RCC 7860 (cell line): Measurements from ENCODE around the gene NECTIN1.

Experiments used
- DNase-seq: peaks from one replicate; pipeline ENCODE4 v3.0.0-alpha.2; 2015; ENCODE audit warnings: low spot score
- FAIRE-seq: peaks from 2 replicates; lab custom pipeline; 2012; peaks lifted over from hg19 to GRCh38; lab: Jason Lieb, UNC

NECTIN1 gene

GRCh38 chr11:119624102-119624615, 104.8 kb downstream of the NECTIN1 start:
- FAIRE-seq: no peak
- no peak for DNase-seq

GRCh38 chr11:119623682-119624081, 105.3 kb downstream of the NECTIN1 start:
- FAIRE-seq (no peak), DNase-seq (no peak)

- no peak for FAIRE-seq
- DNase-seq: no peak
These were observed 106.4 kb downstream of the NECTIN1 start for GRCh38 chr11:119622454-119623143.

GRCh38 chr11:119619665-119620064, 109.3 kb downstream of the NECTIN1 start:
- DNase-seq (no peak), FAIRE-seq (no peak)

- FAIRE-seq: no peak
- DNase-seq: no peak
These were observed 110.6 kb downstream of the NECTIN1 start for GRCh38 chr11:119618208-119618909.

GRCh38 chr11:119617340-119617713, 111.7 kb downstream of the NECTIN1 start:
- no peak for DNase-seq
- no peak for FAIRE-seq

GRCh38 chr11:119616586-119617339, 112.2 kb downstream of the NECTIN1 start:
- FAIRE-seq (no peak), DNase-seq (no peak)

GRCh38 chr11:119615882-119616196, 113.2 kb downstream of the NECTIN1 start:
- FAIRE-seq (no peak), DNase-seq (no peak)

DNA sequence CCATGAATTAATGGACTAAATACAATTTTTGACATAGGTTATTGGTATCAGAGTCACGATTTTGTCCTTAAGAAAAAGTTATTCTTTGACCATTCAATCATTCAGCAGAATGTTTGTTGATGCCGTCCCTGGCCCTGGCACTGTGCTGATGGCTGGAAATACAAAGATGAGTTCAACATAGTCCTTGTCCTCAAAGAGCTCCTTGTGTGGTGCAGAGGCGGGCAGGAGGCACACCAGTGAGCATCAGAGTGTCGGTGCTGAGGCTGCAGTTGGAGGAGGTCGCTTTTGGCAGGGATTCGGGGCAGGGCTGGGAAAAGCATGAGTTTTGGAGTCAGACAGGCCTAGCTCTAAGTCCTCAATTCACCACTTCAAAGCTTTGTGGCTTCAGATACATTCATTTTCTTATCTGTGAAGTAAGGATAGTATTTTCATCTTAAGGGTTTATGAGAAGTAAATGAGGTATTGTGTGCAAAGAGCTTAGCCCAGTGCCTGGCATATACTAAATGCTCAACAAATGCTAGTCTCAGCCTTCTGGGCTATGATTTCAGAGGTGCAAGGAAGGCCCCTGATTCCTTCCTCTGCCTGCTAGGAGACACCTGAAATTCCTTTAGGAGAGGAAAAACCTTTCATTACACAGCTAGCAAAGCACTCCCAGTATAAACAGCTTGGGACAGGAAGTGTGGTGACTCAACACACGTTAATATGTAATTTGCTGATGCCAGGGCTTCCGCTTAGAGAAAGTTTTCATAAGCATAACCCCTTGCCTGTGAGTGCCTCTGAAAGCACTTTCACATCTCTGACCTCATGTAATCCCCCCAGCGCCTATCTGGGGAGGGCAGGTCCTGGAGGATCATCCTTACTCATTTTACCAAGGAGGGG, 113.8 kb downstream of the NECTIN1 start:
- DNase-seq: peak; percentile 97
- peak; percentile 98 for FAIRE-seq

GRCh38 chr11:119614222-119615002, 114.6 kb downstream of the NECTIN1 start:
- DNase-seq (no peak), FAIRE-seq (no peak)

GRCh38 chr11:119612814-119613213, 116.2 kb downstream of the NECTIN1 start:
- FAIRE-seq (no peak), DNase-seq (no peak)

DNA sequence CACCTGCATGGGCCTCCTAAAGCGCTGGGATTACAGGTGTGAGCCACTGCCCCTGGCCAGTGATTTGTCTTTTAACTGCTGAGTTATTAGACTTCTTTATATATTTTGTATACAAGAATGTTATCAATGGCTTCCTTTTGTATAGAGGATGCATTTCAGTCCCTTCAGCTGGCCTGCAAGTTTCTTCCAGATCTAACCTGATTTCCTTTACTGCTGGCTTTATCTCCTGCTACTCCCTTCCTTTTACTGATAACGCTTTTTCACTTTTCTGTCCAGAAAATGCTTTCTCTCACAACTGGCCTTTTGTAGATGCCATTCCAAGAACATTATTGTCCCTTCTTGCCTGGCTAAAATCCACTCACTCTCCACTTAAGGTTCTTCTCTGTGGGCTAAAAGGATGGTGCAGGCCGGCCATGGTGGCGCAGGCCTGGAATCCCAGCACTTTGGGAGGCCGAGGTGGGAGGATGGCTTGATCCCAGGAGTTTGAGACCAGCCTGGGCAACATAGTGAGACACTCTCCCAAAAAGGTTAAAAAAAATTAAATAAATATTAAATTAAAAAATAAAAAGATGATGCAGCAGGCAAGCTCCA, 118.1 kb downstream of the NECTIN1 start:
- DNase-seq (no peak), FAIRE-seq (no peak)

DNA sequence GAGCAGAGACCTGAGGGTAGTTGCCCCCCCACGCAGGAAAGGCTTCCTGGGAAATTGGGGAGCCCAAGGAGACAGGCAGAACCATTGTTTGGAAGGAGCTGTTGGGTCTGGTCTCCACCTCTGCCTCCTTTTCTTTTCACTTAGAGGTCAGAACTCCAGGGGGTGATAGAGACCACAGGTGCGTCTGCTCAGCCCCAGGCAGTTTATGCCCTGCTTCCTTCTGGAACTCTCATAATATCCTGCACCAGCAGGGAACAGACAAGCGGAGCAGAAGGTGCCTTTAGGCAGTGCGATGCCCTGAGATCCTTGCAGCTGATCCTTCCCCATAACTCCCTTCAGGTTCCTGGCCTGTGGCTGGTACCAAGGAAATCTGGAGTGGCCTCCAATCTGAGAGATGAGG, 120.2 kb downstream of the NECTIN1 start:
- no peak for DNase-seq
- no peak for FAIRE-seq

GRCh38 chr11:119608201-119608600, 120.8 kb downstream of the NECTIN1 start:
- DNase-seq (no peak), FAIRE-seq (no peak)

GRCh38 chr11:119607726-119608125, 121.3 kb downstream of the NECTIN1 start:
- no peak for FAIRE-seq
- DNase-seq: no peak

DNA sequence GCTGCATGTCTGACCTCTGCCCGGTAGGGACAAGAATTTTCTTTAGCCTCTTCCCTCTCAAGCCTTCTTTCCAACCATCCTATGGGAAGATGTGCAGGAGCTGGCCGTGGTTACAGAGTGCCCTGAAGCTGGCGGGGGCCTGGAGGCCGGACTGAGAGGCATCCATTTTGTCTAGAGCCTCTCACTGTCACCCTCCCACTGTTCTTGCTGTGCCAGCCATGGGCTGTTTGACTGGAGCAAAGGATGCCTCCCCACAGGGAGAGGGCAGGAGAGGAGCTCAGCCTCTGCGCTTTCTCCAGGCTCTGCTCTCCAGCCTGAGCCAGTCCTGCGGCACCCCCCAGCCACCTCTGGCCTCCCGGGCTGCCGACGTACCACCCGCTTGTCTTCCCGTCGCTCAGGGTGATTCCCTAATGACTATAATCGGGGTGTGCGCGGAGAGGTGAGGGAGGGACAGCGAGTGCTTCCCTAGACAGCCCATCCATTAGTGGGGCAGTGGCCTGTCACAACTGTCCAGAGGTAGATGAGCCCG, 123.8 kb downstream of the NECTIN1 start:
- FAIRE-seq (no peak), DNase-seq (no peak)

DNA sequence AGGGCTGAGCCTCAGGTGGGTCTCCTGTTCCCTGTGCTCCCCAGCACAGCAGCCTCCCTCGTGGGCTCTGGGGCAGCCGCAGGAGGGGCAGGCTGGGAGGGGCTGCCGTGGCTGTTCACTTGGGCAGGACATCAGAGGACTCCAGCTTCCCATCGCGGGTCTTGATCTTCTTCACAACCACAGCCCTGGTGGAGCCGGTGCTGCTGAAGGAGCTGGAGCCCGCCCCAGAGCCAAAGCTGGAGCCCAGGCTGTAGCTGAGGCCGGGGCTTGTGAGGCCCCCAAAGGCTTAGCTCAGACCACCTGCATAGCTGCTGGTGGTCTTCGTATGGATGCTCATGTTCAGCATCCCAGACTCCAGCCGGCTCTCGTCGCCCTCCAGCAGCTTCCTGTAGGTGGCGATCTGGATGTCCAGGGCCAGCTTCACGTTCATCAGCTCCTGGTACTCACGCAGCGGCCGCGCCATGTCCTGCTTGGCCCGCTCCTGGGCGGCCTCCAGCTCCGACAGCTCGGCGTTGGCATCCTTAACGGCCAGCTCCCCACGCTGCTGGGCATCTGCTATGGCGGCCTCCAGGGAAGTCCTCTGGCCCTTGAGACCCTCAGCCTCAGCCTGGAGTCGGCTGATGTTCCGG, 126.1 kb downstream of the NECTIN1 start:
- DNase-seq (no peak), FAIRE-seq (no peak)

DNA sequence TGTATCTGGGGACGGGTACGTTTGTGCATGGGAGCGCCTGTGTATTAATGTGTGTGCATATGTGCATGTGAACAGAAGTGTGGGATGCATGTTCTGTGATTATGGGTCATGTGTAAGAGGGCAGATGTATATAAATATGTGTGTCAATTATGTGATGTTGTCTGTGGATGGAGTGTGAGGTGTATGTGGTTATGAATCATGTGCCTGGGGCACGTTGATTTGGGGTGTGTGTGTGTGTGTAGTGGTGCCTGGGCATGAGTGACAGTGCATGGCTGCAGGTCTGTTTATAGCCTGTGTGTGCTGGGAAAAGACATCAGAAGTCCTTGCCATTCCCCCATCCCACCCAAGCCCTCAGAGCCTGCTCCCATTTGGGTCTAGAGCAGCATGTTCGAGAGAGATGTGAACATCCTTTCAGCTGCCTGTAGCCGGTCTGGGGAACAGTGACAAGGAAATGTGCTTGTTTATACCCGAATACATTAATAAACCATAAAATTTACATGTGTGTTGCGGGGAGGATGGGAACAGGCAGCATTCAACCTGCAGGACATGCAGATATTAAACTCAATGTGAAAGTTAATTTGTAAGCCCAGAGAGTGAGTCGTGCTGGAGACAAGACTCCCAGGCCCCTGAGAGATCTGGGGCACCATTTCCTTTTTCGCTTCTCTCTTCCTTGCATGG, 129.0 kb downstream of the NECTIN1 start:
- FAIRE-seq (no peak), DNase-seq (no peak)
